GM23338 (cell line): Measurements from ENCODE around the gene TMEM8B. TPM values are rescaled to one million over a fixed set of nuclear protein-coding genes. Genes with fewer than 3 reads are reported as not detected.

Source experiments
- ATAC-seq: fragments of 200-7000 bp; cut with Tn5 transposase; 3 replicates; pipeline ENCODE4 v1.9.1; 2020
- DNase-seq: peaks from one replicate; pipeline ENCODE4 v3.0.0-alpha.2; 2015; ENCODE audit warnings: low spot score
- H2AFZ ChIP-seq: fragments of 200-600 bp; sonication (generic); 2 replicates; pipeline ENCODE4 v1.8.0; 2016; ENCODE audit warnings: antibody characterized with exemption, mild to moderate bottlenecking, moderate library complexity
- H3F3A ChIP-seq: fragments of 200-600 bp; sonication (generic); replicated peaks from 2 replicates; pipeline ENCODE4 v1.8.0; 2017; ENCODE audit warnings: antibody characterized with exemption, mixed run types, low read depth
- H3K27ac ChIP-seq: fragments of 200-600 bp; sonication (generic); 2 replicates; pipeline ENCODE4 v1.6.1; 2016; ENCODE audit warnings: low read depth
- H3K27me3 ChIP-seq: fragments of 200-600 bp; sonication (generic); 2 replicates; pipeline ENCODE4 v1.8.0; 2016; ENCODE audit warnings: mild to moderate bottlenecking, mixed run types, moderate library complexity; ENCODE audit not compliant: insufficient read depth
- H3K36me3 ChIP-seq: fragments of 200-600 bp; sonication (generic); 2 replicates; pipeline ENCODE4 v1.8.0; 2016; ENCODE audit warnings: mild to moderate bottlenecking; ENCODE audit not compliant: insufficient read depth
- H3K4me1 ChIP-seq: fragments of 200-600 bp; sonication (generic); 2 replicates; pipeline ENCODE4 v1.8.0; 2016; ENCODE audit warnings: mild to moderate bottlenecking, moderate library complexity; ENCODE audit not compliant: insufficient read depth
- H3K4me2 ChIP-seq: fragments of 200-600 bp; sonication (generic); 2 replicates; pipeline ENCODE4 v1.7.1; 2017; ENCODE audit warnings: mixed run types
- H3K4me3 ChIP-seq: fragments of 200-600 bp; sonication (generic); 2 replicates; pipeline ENCODE4 v1.6.1; 2016; ENCODE audit warnings: mixed run types
- H3K79me2 ChIP-seq: fragments of 200-600 bp; sonication (generic); replicated peaks from 2 replicates; pipeline ENCODE4 v1.8.0; 2017; ENCODE audit warnings: mild to moderate bottlenecking; ENCODE audit not compliant: insufficient read depth
- H3K9me2 ChIP-seq: fragments of 200-600 bp; sonication (generic); 2 replicates; pipeline ENCODE4 v1.8.0; 2017; ENCODE audit not compliant: insufficient read depth
- H4K20me1 ChIP-seq: fragments of 200-600 bp; sonication (generic); replicated peaks from 2 replicates; pipeline ENCODE4 v1.8.0; 2017; ENCODE audit warnings: mild to moderate bottlenecking; ENCODE audit not compliant: insufficient read depth
- H3K27ac Mint-ChIP-seq: 2 replicates; pipeline ENCODE4 v1.8.0; 2020; ENCODE audit warnings: inconsistent platforms, mild to moderate bottlenecking, moderate library complexity, mixed read lengths
- H3K27me3 Mint-ChIP-seq: 3 replicates; pipeline ENCODE4 v1.8.0; 2022; ENCODE audit warnings: low read depth, mild to moderate bottlenecking, moderate library complexity, mixed read lengths, inconsistent platforms; ENCODE audit not compliant: insufficient read depth, poor library complexity
- H3K36me3 Mint-ChIP-seq: 3 replicates; pipeline ENCODE4 v1.8.0; 2021; ENCODE audit warnings: low read depth, mild to moderate bottlenecking, inconsistent platforms, moderate library complexity, mixed read lengths
- H3K4me1 Mint-ChIP-seq: 3 replicates; pipeline ENCODE4 v1.8.0; 2020; ENCODE audit warnings: mild to moderate bottlenecking, inconsistent platforms, mixed read lengths
- H3K4me3 Mint-ChIP-seq: 3 replicates; pipeline ENCODE4 v1.8.0; 2021; ENCODE audit warnings: moderate library complexity, mild to moderate bottlenecking, inconsistent platforms, mixed read lengths
- H3K9me3 Mint-ChIP-seq: 3 replicates; pipeline ENCODE4 v1.8.0; 2020; ENCODE audit warnings: moderate library complexity, mild to moderate bottlenecking, inconsistent platforms, mixed read lengths
- CREB1 ChIP-seq: fragments of 250-450 bp; sonication (Bioruptor Pico); IDR thresholded peaks from 2 replicates; pipeline ENCODE4 v1.5.0; 2020; ENCODE audit warnings: low read depth, mild to moderate bottlenecking, moderate library complexity
- CTCF ChIP-seq, 2 experiments: fragments of 200-600 bp in 1 of 2; sonication (generic) in 1 of 2; conservative IDR thresholded peaks; 2 replicates each; pipeline versions ENCODE4 v1.5.1 to v1.6.1; 2016 to 2017; ENCODE audit warnings: antibody characterized with exemption in 2 of 2, low read depth in 2 of 2, mild to moderate bottlenecking in 2 of 2, moderate library complexity in 1 of 2
- EZH2 ChIP-seq: fragments of 200-600 bp; sonication (generic); IDR thresholded peaks from one replicate; pipeline ENCODE4 v1.8.0; 2017; ENCODE audit warnings: antibody characterized with exemption, mild to moderate bottlenecking, low read depth; ENCODE audit not compliant: unreplicated experiment
- EZH2phosphoT487 ChIP-seq: fragments of 200-600 bp; sonication (generic); IDR thresholded peaks from one replicate; pipeline ENCODE4 v1.8.1; 2018; ENCODE audit warnings: antibody characterized with exemption; ENCODE audit not compliant: unreplicated experiment
- JUNB ChIP-seq: IDR thresholded peaks from one replicate; pipeline ENCODE4 v1.6.1; 2016; ENCODE audit warnings: antibody characterized with exemption; ENCODE audit not compliant: unreplicated experiment
- NANOG ChIP-seq: IDR thresholded peaks from 2 replicates; pipeline ENCODE4 v1.6.1; 2016; ENCODE audit warnings: antibody characterized with exemption, borderline replicate concordance
- POLR2AphosphoS5 ChIP-seq: IDR thresholded peaks from 2 replicates; pipeline ENCODE4 v1.6.1; 2016; ENCODE audit warnings: antibody characterized with exemption, low read depth
- STAT1 ChIP-seq: IDR thresholded peaks from one replicate; pipeline ENCODE4 v1.6.1; 2016; ENCODE audit warnings: antibody characterized with exemption; ENCODE audit not compliant: unreplicated experiment
- ZNF114 ChIP-seq: fragments of 250-450 bp; sonication (Bioruptor Pico); IDR thresholded peaks from 2 replicates; pipeline ENCODE4 v1.5.0; 2020; ENCODE audit warnings: mild to moderate bottlenecking, moderate library complexity
- ZNF331 ChIP-seq: fragments of 250-450 bp; sonication (Bioruptor Pico); IDR thresholded peaks from 2 replicates; pipeline ENCODE4 v1.5.0; 2020; ENCODE audit warnings: low read depth, mild to moderate bottlenecking, moderate library complexity
- polyA plus RNA-seq: library from polyadenylated mRNA; unstranded; fragments of >200 nt; fragmentation: Nextera tagmentation; extraction: Ambion mirVana; gene quantifications from 2 replicates; pipeline ENCODE4 v1.2.1, GENCODE V29; 2016
- total RNA-seq: library from RNA; depleted of rRNA; stranded (reverse); fragments of >200 nt; shearing (Covaris generic); gene quantifications from 2 replicates; pipeline ENCODE4 v1.2.3, GENCODE V29; 2014
- TF ChIP-seq, protein P1 (sequence below): IDR thresholded peaks from 2 replicates; pipeline ENCODE4 v1.6.1; 2016; ENCODE audit warnings: antibody characterized with exemption
- TF ChIP-seq, protein P2 (sequence below): fragments of 250-450 bp; sonication (Bioruptor Pico); IDR thresholded peaks from 2 replicates; pipeline ENCODE4 v1.5.0; 2020; ENCODE audit warnings: mild to moderate bottlenecking, moderate library complexity
- TF ChIP-seq, protein P3 (sequence below): IDR thresholded peaks from one replicate; pipeline ENCODE4 v1.6.1; 2018; ENCODE audit warnings: antibody characterized with exemption; ENCODE audit not compliant: unreplicated experiment

The TMEM8B gene
- total and polyA plus RNA-seq, 2 experiments from 2014 or later: 4.2 to 5.5 TPM

DNA sequence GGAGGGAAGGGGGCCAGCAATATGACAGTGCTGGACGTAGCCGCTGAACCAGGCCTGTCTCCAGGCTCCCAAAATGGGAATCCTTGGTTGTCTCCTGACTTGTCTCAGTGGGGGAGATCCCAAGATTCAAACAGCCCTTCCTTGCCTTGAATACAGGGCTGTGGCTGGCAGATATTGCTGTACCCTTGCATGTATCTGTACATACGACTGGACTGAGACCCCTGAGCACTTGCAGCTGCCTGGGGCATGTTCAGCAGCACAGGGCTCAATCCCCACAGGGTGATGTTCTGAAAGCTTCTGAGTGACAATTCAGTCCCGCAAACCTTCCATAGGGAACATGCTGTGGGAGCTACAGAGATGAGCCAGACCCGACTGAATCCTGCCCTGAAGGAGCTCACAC is 27.9 kb downstream of the TMEM8B start:
- ATAC-seq (no peak), DNase-seq (no peak)
- no peaks in the 10 kb centered on the region for H3K27me3 ChIP-seq
- no peaks in the 10 kb centered on the region for H4K20me1 ChIP-seq
- H3K4me1 Mint-ChIP-seq: peaks cover 6% of the 10 kb centered on the region; the same call in 2 of the 3 replicates
- TF ChIP-seq ZNF114 (CRISPR knock-in tag) (no peak), NANOG (no peak), POLR2AphosphoS5 (no peak), EZH2phosphoT487 (no peak), JUNB (no peak), CREB1 (CRISPR knock-in tag) (no peak), EZH2 (no peak), CTCF (conservative IDR thresholded peaks at IDR 0.05; ENCODE audit: low read depth in 2 of 2) (no peak), ZNF331 (CRISPR knock-in tag) (no peak), STAT1 (no peak)
- TF ChIP-seq, protein P1, sequence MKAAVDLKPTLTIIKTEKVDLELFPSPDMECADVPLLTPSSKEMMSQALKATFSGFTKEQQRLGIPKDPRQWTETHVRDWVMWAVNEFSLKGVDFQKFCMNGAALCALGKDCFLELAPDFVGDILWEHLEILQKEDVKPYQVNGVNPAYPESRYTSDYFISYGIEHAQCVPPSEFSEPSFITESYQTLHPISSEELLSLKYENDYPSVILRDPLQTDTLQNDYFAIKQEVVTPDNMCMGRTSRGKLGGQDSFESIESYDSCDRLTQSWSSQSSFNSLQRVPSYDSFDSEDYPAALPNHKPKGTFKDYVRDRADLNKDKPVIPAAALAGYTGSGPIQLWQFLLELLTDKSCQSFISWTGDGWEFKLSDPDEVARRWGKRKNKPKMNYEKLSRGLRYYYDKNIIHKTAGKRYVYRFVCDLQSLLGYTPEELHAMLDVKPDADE: no peak
- TF ChIP-seq, protein P2, sequence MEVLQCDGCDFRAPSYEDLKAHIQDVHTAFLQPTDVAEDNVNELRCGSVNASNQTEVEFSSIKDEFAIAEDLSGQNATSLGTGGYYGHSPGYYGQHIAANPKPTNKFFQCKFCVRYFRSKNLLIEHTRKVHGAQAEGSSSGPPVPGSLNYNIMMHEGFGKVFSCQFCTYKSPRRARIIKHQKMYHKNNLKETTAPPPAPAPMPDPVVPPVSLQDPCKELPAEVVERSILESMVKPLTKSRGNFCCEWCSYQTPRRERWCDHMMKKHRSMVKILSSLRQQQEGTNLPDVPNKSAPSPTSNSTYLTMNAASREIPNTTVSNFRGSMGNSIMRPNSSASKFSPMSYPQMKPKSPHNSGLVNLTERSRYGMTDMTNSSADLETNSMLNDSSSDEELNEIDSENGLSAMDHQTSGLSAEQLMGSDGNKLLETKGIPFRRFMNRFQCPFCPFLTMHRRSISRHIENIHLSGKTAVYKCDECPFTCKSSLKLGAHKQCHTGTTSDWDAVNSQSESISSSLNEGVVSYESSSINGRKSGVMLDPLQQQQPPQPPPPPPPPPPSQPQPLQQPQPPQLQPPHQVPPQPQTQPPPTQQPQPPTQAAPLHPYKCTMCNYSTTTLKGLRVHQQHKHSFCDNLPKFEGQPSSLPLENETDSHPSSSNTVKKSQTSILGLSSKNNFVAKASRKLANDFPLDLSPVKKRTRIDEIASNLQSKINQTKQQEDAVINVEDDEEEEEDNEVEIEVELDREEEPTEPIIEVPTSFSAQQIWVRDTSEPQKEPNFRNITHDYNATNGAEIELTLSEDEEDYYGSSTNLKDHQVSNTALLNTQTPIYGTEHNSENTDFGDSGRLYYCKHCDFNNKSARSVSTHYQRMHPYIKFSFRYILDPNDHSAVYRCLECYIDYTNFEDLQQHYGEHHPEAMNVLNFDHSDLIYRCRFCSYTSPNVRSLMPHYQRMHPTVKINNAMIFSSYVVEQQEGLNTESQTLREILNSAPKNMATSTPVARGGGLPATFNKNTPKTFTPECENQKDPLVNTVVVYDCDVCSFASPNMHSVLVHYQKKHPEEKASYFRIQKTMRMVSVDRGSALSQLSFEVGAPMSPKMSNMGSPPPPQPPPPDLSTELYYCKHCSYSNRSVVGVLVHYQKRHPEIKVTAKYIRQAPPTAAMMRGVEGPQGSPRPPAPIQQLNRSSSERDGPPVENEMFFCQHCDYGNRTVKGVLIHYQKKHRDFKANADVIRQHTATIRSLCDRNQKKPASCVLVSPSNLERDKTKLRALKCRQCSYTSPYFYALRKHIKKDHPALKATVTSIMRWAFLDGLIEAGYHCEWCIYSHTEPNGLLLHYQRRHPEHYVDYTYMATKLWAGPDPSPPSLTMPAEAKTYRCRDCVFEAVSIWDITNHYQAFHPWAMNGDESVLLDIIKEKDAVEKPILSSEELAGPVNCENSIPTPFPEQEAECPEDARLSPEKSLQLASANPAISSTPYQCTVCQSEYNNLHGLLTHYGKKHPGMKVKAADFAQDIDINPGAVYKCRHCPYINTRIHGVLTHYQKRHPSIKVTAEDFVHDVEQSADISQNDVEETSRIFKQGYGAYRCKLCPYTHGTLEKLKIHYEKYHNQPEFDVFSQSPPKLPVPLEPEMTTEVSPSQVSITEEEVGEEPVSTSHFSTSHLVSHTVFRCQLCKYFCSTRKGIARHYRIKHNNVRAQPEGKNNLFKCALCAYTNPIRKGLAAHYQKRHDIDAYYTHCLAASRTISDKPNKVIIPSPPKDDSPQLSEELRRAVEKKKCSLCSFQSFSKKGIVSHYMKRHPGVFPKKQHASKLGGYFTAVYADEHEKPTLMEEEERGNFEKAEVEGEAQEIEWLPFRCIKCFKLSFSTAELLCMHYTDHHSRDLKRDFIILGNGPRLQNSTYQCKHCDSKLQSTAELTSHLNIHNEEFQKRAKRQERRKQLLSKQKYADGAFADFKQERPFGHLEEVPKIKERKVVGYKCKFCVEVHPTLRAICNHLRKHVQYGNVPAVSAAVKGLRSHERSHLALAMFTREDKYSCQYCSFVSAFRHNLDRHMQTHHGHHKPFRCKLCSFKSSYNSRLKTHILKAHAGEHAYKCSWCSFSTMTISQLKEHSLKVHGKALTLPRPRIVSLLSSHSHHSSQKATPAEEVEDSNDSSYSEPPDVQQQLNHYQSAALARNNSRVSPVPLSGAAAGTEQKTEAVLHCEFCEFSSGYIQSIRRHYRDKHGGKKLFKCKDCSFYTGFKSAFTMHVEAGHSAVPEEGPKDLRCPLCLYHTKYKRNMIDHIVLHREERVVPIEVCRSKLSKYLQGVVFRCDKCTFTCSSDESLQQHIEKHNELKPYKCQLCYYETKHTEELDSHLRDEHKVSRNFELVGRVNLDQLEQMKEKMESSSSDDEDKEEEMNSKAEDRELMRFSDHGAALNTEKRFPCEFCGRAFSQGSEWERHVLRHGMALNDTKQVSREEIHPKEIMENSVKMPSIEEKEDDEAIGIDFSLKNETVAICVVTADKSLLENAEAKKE (CRISPR knock-in tag): no peak
- TF ChIP-seq, protein P3, sequence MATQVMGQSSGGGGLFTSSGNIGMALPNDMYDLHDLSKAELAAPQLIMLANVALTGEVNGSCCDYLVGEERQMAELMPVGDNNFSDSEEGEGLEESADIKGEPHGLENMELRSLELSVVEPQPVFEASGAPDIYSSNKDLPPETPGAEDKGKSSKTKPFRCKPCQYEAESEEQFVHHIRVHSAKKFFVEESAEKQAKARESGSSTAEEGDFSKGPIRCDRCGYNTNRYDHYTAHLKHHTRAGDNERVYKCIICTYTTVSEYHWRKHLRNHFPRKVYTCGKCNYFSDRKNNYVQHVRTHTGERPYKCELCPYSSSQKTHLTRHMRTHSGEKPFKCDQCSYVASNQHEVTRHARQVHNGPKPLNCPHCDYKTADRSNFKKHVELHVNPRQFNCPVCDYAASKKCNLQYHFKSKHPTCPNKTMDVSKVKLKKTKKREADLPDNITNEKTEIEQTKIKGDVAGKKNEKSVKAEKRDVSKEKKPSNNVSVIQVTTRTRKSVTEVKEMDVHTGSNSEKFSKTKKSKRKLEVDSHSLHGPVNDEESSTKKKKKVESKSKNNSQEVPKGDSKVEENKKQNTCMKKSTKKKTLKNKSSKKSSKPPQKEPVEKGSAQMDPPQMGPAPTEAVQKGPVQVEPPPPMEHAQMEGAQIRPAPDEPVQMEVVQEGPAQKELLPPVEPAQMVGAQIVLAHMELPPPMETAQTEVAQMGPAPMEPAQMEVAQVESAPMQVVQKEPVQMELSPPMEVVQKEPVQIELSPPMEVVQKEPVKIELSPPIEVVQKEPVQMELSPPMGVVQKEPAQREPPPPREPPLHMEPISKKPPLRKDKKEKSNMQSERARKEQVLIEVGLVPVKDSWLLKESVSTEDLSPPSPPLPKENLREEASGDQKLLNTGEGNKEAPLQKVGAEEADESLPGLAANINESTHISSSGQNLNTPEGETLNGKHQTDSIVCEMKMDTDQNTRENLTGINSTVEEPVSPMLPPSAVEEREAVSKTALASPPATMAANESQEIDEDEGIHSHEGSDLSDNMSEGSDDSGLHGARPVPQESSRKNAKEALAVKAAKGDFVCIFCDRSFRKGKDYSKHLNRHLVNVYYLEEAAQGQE: no peak
- no peaks in the 10 kb centered on the region for H3K79me2 ChIP-seq
- H3F3A ChIP-seq: no peaks in the 10 kb centered on the region
- H3K4me2 ChIP-seq: no peak overlapping the region
- no peaks in the 10 kb centered on the region for H3K4me1 ChIP-seq
- no peak overlapping the region for H3K27ac Mint-ChIP-seq
- no peaks in the 10 kb centered on the region for H3K9me2 ChIP-seq
- H3K27me3 Mint-ChIP-seq: peaks cover 11% of the 10 kb centered on the region
- no peaks in the 10 kb centered on the region for H3K36me3 ChIP-seq
- H3K9me3 Mint-ChIP-seq: no peaks in the 10 kb centered on the region
- H3K36me3 Mint-ChIP-seq: no peaks in the 10 kb centered on the region
- H3K4me3 ChIP-seq: no peak overlapping the region
- no peak overlapping the region for H3K27ac ChIP-seq
- no peak overlapping the region for H3K4me3 Mint-ChIP-seq
- H2AFZ ChIP-seq: no peak overlapping the region
